K562 (cell line): ENCODE results near the gene RAMAC. TPM values are rescaled to one million over a fixed set of nuclear protein-coding genes. Genes with fewer than 3 reads are reported as not detected.

ENCODE experiments used
- ATAC-seq: fragments of 200-7000 bp; cut with Tn5 transposase; 3 replicates; pipeline ENCODE4 v1.9.1; 2020; ENCODE audit warnings: moderate library complexity
- BruUV-seq: library from RNA; stranded (reverse); fragments of 400-500 nt; replicated peaks from 2 replicates; lab custom pipeline; 2021; lab: Mats Ljungman, UMichigan
- CTCF ChIA-PET: fragments of 300-600 bp; formaldehyde crosslinking; extraction: SDS; loops from one replicate; lab custom pipeline; 2021; ENCODE audit warnings: low intra/inter-chr PET ratio; lab: Yijun Ruan, JAX
- POLR2A ChIA-PET: fragments of 300-600, 350-650 bp; sonication (Branson Sonifier 250); formaldehyde crosslinking; extraction: SDS; loops from one replicate; lab custom pipeline; 2021; ENCODE audit warnings: antibody characterized with exemption, inconsistent platforms; lab: Yijun Ruan, JAX
- DNase-seq, 4 experiments: peaks; one replicate each; pipeline versions ENCODE4 v3.0.0 to v3.0.0-alpha.2; 2011 to 2018; ENCODE audit warnings: low spot score in 3 of 4, mixed read lengths in 3 of 4; ENCODE audit errors: extremely low read depth in 1 of 4
- FAIRE-seq: peaks from 2 replicates; lab custom pipeline; 2011; peaks lifted over from hg19 to GRCh38; lab: Jason Lieb, UNC
- H2AFZ ChIP-seq: 2 replicates; pipeline ENCODE4 v1.6.0; 2011; ENCODE audit warnings: low read depth, low read length, control low read depth, inconsistent platforms
- H3K27ac ChIP-seq: fragments of 200-600 bp; 3 replicates; pipeline ENCODE4 v1.8.0; 2011; ENCODE audit warnings: low read depth, mild to moderate bottlenecking, control low read depth, inconsistent platforms, low read length, moderate library complexity, mixed read lengths; ENCODE audit errors: extremely low read depth
- H3K27me3 ChIP-seq, 2 experiments: fragments of 300-600 bp in 1 of 2; 2 replicates in 1 of 2; 3 replicates in 1 of 2; pipeline versions ENCODE4 v1.6.0 to v1.8.0; 2011; ENCODE audit warnings: inconsistent platforms in 2 of 2, low read length in 2 of 2, mild to moderate bottlenecking in 1 of 2, mixed read lengths in 1 of 2, moderate library complexity in 1 of 2; ENCODE audit not compliant: control insufficient read depth in 2 of 2, insufficient read depth in 2 of 2
- H3K36me3 ChIP-seq: fragments of 300-600 bp; 3 replicates; pipeline ENCODE4 v1.8.0; 2011; ENCODE audit warnings: mild to moderate bottlenecking, low read length, inconsistent platforms; ENCODE audit not compliant: control insufficient read depth, insufficient read depth
- H3K4me1 ChIP-seq, 2 experiments: fragments of 200-600 bp in 1 of 2; replicated peaks in 1 of 2; 2 replicates in 1 of 2; 3 replicates in 1 of 2; pipeline versions ENCODE4 v1.5.1 to v1.8.0; 2011; ENCODE audit warnings: inconsistent platforms in 2 of 2, low read length in 2 of 2, mild to moderate bottlenecking in 1 of 2, mixed read lengths in 1 of 2, moderate library complexity in 1 of 2; ENCODE audit not compliant: control insufficient read depth in 2 of 2, insufficient read depth in 2 of 2
- H3K4me2 ChIP-seq: 2 replicates; pipeline ENCODE4 v1.6.1; 2011; ENCODE audit warnings: low read length, control low read depth, inconsistent platforms, mixed read lengths; ENCODE audit not compliant: insufficient read depth
- H3K4me3 ChIP-seq: fragments of 200-600 bp; sonication (generic), shearing (Covaris generic); 2 replicates; pipeline ENCODE4 v1.5.1; 2016; ENCODE audit warnings: control low read depth, inconsistent platforms
- H3K79me2 ChIP-seq: fragments of 200-600 bp; 3 replicates; pipeline ENCODE4 v1.8.0; 2011; ENCODE audit warnings: low read length, inconsistent platforms; ENCODE audit not compliant: control insufficient read depth, insufficient read depth
- H3K9ac ChIP-seq, 2 experiments: 2 replicates each; pipeline versions ENCODE4 v1.6.0 to v1.6.1; 2011; ENCODE audit warnings: low read depth in 2 of 2, low read length in 2 of 2, control low read depth in 1 of 2, inconsistent platforms in 1 of 2, mild to moderate bottlenecking in 1 of 2, mixed read lengths in 1 of 2; ENCODE audit not compliant: insufficient read depth in 1 of 2
- H3K9me1 ChIP-seq: one replicate; pipeline ENCODE4 v1.6.0; 2011; ENCODE audit warnings: inconsistent platforms, mild to moderate bottlenecking, low read length, moderate library complexity; ENCODE audit not compliant: control insufficient read depth, insufficient read depth
- H3K9me3 ChIP-seq: replicated peaks from 2 replicates; pipeline ENCODE4 v1.5.1; 2011; ENCODE audit warnings: low read depth, low read length, inconsistent platforms; ENCODE audit not compliant: control insufficient read depth, insufficient read depth
- H4K20me1 ChIP-seq: replicated peaks from 2 replicates; pipeline ENCODE4 v1.6.1; 2011; ENCODE audit warnings: low read length, inconsistent platforms, mixed read lengths; ENCODE audit not compliant: control insufficient read depth, insufficient read depth
- CTCF ChIP-seq, 3 experiments: IDR thresholded peaks in 2 of 3; conservative IDR thresholded peaks in 1 of 3; 2 replicates each; pipeline ENCODE4 v1.5.1; 2011 to 2012; ENCODE audit warnings: low read length in 3 of 3, mild to moderate bottlenecking in 3 of 3, control low read depth in 2 of 3, improper control_type of control experiment in 1 of 3, inconsistent platforms in 1 of 3, low read depth in 1 of 3, mixed read lengths in 1 of 3, moderate library complexity in 1 of 3; ENCODE audit not compliant: insufficient read depth in 2 of 3
- RAD21 ChIP-seq, 2 experiments: fragments of 250-450 bp in 1 of 2; fragments of 450-650 bp in 1 of 2; sonication (Bioruptor Pico) in 1 of 2; formaldehyde crosslinking in 1 of 2; IDR thresholded peaks in 1 of 2; conservative IDR thresholded peaks in 1 of 2; 2 replicates each; pipeline versions ENCODE4 v1.4.0 to v1.8.0; 2020 to 2022; ENCODE audit warnings: mild to moderate bottlenecking in 2 of 2, moderate library complexity in 1 of 2
- SUPT5H ChIP-seq: fragments of 450-650 bp; IDR thresholded peaks from 2 replicates; pipeline ENCODE4 v1.6.1; 2016
- WGBS: fragments of 100-300 bp; shearing (Covaris generic); methylation state at CpG from one replicate; pipeline ENCODE4 v1.1.6; 2016; ENCODE audit warnings: low coverage, mixed read lengths; ENCODE audit not compliant: insufficient coverage; ENCODE audit errors: missing lambda C conversion rate; 5-methylcytosine and 5-hydroxymethylcytosine counted together
- in situ Hi-C: fragments of 300-500 bp; cut with MboI; formaldehyde crosslinking; loops from 4 replicates; pipeline ENCODE4 v1.15.0; 2018; ENCODE audit warnings: inconsistent platforms, mixed read lengths
- intact Hi-C: fragments of 100-400 bp; cut with micrococcal nuclease; formaldehyde crosslinking; loops from 2 replicates; pipeline ENCODE4 v1.14.2; 2022
- polyA plus RNA-seq, 8 experiments: library from polyadenylated mRNA; depleted of rRNA in 4 of 8; stranded (reverse) in 5 of 8; unstranded in 3 of 8; fragments of >200 nt; fragmentation: Nextera tagmentation in 2 of 8; fragmentation: Illumina TruSeq in 1 of 8; extraction: Ambion mirVana in 2 of 8; extraction: Trizol in 1 of 8; gene quantifications; 2 replicates each; pipeline versions ENCODE4 v1.2.1 to v1.2.3, GENCODE V29; 2011 to 2014; ENCODE audit warnings: inconsistent platforms in 1 of 8, missing spikeins in 1 of 8
- total RNA-seq, 7 experiments: library from RNA; depleted of rRNA in 6 of 7; stranded (reverse); fragments of >200 nt in 6 of 7; fragmentation: Illumina TruSeq in 2 of 7; extraction: Trizol in 2 of 7; gene quantifications; 2 replicates each; pipeline versions ENCODE4 v1.2.1 to v1.2.3, GENCODE V29; 2011 to 2021; ENCODE audit warnings: low replicate concordance in 1 of 7
- TF ChIP-seq, protein P1 (sequence below): conservative IDR thresholded peaks from 2 replicates; pipeline ENCODE4 v1.6.1; 2011; ENCODE audit warnings: low read depth, mild to moderate bottlenecking, low read length; ENCODE audit not compliant: control insufficient read depth

Gene RAMAC
- total and polyA plus RNA-seq, 9 of the 15 experiments (the other 6 are each of a cell fraction or from before 2014, with no cell fraction given): 26.9 to 108 (median 38.4) TPM

DNA sequence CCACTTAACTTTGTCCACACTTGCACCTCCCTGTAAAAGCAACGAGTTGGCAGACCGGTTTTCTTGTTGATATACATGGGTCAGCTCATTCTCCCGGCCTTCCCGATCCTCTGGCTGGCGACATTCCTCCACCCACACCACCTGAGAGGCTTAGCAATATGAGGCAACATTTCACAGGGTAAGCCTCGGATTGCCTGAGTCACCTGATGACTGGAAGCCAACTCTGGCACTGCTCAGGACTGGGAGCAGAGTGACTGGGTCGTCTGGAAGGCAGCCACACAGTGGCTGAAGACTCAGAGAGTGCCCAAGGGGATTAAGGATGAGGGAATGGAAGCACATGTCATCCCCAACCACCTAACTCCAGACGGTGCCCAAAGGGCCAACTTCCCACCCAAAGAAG is 43.3 kb upstream of the RAMAC start (continued):
- TF ChIP-seq, protein P1, sequence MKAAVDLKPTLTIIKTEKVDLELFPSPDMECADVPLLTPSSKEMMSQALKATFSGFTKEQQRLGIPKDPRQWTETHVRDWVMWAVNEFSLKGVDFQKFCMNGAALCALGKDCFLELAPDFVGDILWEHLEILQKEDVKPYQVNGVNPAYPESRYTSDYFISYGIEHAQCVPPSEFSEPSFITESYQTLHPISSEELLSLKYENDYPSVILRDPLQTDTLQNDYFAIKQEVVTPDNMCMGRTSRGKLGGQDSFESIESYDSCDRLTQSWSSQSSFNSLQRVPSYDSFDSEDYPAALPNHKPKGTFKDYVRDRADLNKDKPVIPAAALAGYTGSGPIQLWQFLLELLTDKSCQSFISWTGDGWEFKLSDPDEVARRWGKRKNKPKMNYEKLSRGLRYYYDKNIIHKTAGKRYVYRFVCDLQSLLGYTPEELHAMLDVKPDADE: no peak

- no peak overlapping the region for H2AFZ ChIP-seq
- FAIRE-seq: no peak
- peaks cover 56 to 62% of the 10 kb centered on the region in 2 experiments for H3K27me3 ChIP-seq
- no peaks in the 10 kb centered on the region for H3K36me3 ChIP-seq
- DNase-seq: peak in 1 of 4 experiments; percentile 16
- no peak overlapping the region for H3K4me2 ChIP-seq
- no peaks in the 10 kb centered on the region for H4K20me1 ChIP-seq
- no peak overlapping the region for H3K9ac ChIP-seq
- no peaks in the 10 kb centered on the region for H3K9me1 ChIP-seq
- no peaks in the 10 kb centered on the region for H3K9me3 ChIP-seq
- H3K4me3 ChIP-seq: no peak overlapping the region
- in situ Hi-C loops (no loop called here), intact Hi-C loops (no loop called here)
- H3K27ac ChIP-seq: no peak overlapping the region
- ChIA-PET CTCF (no interaction called here), POLR2A (interaction anchor here (0.8 kb wide), 1 partner anchor 15 kb away, joined by 4 read pairs; no protein-coding TSS in a partner anchor)
- peak; percentile 81 for ATAC-seq
- no TSS peak for BruUV-seq
- TF ChIP-seq RAD21 (CRISPR knock-in tag; conservative IDR thresholded peaks at IDR 0.05 in 1 of 2, IDR thresholded peaks at IDR 0.05 in 1 of 2): peak; percentile 35 to 38; a peak in 2 of 4 replicates
- TF ChIP-seq CTCF (IDR thresholded peaks at IDR 0.05 in 2 of 3, conservative IDR thresholded peaks at IDR 0.05 in 1 of 3; ENCODE audit: insufficient read depth in 2 of 3, low read depth in 1 of 3, low read length in 3 of 3): peak in 2 of 3 experiments; percentile 12 to 21; a peak in 1 of 6 replicates
- TF ChIP-seq SUPT5H: no peak
- 0% methylated on average over 3 of the region's 3 CpGs for WGBS
- H3K4me1 ChIP-seq: no peaks in the 10 kb centered on the region
- no peaks in the 10 kb centered on the region for H3K79me2 ChIP-seq
Measured at GRCh38 chr15:82943176-82943575, 42.8 kb upstream of the RAMAC start.
